ENCODE data around the gene CACNA1S.

Gene CACNA1S

DNA sequence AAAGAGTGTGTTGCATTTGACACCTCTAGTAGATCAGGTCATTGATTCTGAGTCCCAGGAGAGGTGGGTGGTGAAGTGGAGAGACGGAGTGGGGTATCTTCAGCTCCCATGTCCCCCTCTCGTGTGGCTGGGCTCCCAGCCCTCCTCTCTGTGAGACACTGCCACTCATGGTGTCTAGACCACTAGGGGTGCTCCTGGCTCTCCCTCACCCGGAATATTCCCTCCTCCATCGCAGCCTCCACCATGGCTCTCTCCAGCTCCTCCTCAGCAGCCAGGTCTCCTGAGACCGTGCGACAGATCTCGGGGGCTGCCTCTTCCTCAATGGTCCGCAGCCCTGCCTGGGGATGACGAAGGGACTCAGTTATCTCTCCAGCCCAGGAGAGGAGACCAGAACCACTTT lies 68.1 kb downstream of the CACNA1S start:
- Mint-ChIP-seq H3K4me1 (peaks cover 3% of the 10 kb centered on the region), H3K36me3 (no peaks in the 10 kb centered on the region), H3K9me3 (no peaks in the 10 kb centered on the region), H3K27ac (no peak overlapping the region), H3K4me3 (no peak overlapping the region), H3K27me3 (peaks cover 3% of the 10 kb centered on the region)
- no peak for DNase-seq (ENCODE audit: low spot score in 2 of 2)
- ATAC-seq (ENCODE audit: low read depth): no peak

DNA sequence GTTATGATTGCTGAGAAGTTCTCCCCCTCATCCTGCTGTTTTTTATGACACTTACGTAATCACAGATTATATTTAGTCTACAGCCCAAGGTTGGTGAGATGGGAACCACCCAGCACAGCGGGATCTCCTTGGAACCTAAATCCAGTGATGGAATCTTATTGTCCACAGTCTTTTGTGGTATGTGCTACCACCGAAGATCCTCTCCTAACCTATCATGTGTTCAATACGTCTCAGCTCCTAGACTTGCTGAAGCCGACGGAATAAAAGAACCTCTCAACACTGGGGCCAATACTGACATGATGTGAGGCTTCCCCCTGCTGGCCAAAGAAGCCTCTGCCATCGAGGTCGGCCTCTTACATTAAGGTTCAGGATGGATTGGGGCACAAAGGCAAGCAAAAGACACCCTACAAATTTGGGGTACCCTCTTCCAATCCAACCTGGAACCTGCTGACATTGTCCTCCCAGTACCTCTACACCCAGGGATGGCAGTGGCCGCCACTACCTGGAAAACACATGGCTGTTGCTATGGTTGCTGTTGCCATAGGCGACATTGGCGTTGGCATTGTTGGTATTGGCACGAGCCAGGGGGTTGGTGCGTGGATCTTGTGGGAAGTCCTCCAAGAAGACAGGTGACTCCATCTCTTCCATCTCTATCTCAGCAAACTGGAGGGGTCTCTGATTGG lies 69.3 kb downstream of the CACNA1S start:
- Mint-ChIP-seq H3K27ac (no peak overlapping the region), H3K36me3 (no peaks in the 10 kb centered on the region), H3K4me1 (peaks cover 3% of the 10 kb centered on the region), H3K9me3 (no peaks in the 10 kb centered on the region), H3K4me3 (no peak overlapping the region), H3K27me3 (peaks cover 3% of the 10 kb centered on the region)
- DNase-seq (ENCODE audit: low spot score in 2 of 2): peak; percentile 63
- ATAC-seq (ENCODE audit: low read depth): peak; percentile 96

DNA sequence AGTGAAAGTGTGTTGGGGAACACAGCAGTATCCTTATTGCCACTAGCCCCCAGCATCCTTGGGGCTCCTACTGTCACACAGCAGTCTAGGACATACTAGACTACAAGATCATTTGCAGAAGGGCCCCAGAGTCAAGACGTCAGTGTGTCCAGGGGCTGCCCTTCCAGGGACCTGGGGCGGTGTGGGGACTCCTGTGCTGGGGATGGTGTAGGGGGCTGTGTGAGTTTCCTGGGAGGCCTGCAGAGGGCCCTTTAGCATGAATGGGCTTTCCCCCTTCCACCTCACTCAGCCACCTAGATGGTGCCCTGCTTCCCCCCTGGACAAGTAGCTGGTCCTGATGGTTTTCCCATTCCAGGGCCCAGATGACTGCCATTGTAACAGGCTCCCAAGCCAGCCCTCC lies 71.2 kb downstream of the CACNA1S start:
- H3K4me3 Mint-ChIP-seq: no peak overlapping the region
- H3K27ac Mint-ChIP-seq: no peak overlapping the region
- no peaks in the 10 kb centered on the region for H3K9me3 Mint-ChIP-seq
- peaks cover 3% of the 10 kb centered on the region for H3K4me1 Mint-ChIP-seq
- no peak for DNase-seq (ENCODE audit: low spot score in 2 of 2)
- H3K27me3 Mint-ChIP-seq: peaks cover 3% of the 10 kb centered on the region
- no peaks in the 10 kb centered on the region for H3K36me3 Mint-ChIP-seq
- no peak for ATAC-seq (ENCODE audit: low read depth)

DNA sequence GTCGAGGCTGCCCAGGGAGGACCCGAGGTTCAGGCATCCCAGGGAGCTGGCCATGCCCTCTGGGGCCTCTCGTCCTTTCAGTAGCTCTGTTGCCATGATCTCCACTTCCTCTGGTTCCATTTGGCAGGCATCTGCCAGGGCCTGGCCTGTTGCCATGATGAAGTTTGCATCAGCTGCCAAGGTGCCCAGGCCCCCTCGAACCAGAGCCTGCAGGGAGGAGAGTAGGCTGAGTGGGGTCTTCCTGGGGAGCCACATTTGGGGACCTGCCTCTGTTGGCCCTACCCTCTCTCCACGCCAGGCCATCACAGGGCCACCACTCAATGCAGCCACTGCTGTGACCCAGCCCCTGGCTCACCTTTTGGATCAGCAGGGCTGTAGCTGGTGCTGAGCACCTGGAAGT lies 72.3 kb downstream of the CACNA1S start:
- no peak for ATAC-seq (ENCODE audit: low read depth)
- no peak overlapping the region for H3K27ac Mint-ChIP-seq
- no peak overlapping the region for H3K4me3 Mint-ChIP-seq
- H3K36me3 Mint-ChIP-seq: no peaks in the 10 kb centered on the region
- DNase-seq (ENCODE audit: low spot score in 2 of 2): no peak
- peaks cover 3% of the 10 kb centered on the region for H3K4me1 Mint-ChIP-seq
- no peaks in the 10 kb centered on the region for H3K9me3 Mint-ChIP-seq
- H3K27me3 Mint-ChIP-seq: no peaks in the 10 kb centered on the region

DNA sequence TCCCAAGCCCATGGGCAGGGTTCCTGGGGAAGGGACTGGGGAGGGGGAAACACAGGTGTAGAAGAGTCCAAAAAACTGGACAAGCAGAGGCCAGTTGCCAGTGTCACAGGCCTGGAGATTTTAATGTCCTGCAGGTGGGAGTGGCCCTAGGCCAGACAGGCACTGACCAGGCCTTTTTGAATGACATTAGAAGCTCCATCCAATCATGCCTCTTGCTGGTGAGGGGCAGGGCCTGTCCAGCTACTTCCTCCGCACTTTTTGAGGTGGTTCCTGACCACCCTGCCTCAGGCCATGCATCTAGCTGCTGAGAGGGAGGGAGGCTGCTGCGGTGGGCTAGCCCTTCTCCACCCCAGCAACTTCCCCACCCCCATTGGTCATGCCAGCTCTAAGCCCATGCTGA lies 72.8 kb downstream of the CACNA1S start:
- peaks cover 3% of the 10 kb centered on the region for H3K4me1 Mint-ChIP-seq
- no peak overlapping the region for H3K4me3 Mint-ChIP-seq
- no peak for DNase-seq (ENCODE audit: low spot score in 2 of 2)
- no peak for ATAC-seq (ENCODE audit: low read depth)
- H3K27me3 Mint-ChIP-seq: no peaks in the 10 kb centered on the region
- H3K36me3 Mint-ChIP-seq: no peaks in the 10 kb centered on the region
- H3K27ac Mint-ChIP-seq: no peak overlapping the region
- H3K9me3 Mint-ChIP-seq: no peaks in the 10 kb centered on the region

DNA sequence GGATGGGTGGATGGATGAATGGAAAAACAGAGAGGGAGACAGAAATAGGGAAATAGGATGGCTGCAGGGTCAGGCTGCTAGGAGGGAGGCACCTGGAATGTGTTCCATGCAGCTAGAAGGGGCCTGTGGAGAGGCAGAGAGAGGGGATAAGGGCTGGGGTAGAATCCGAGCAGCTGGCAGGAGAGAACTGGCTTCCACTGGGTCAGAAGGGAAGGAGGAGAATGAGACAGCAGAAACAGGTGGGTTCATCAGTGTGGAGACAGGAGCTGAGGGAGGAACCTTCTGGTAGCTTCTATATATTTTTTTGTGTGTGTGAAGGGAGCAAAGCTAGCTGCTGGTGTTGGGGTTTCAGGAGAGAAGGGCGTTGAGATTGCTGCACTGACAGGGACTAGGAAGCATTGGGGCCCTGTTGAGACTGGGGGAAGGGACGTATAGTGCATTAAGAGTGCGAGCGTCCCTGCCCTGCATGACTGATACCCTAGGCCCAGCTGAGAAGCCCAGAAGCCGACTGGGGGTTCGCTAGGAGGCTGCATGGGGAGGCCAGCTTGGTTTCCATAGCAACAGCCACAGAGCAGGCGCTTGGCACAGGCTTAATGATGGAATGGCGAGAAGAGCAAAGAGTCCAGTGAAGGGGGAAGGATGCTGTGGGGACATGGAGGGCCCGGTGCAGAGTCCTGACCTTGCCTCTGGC lies 73.9 kb downstream of the CACNA1S start:
- DNase-seq (ENCODE audit: low spot score in 2 of 2) (no peak), ATAC-seq (ENCODE audit: low read depth) (no peak)
- Mint-ChIP-seq H3K4me1 (peaks cover 3% of the 10 kb centered on the region), H3K9me3 (no peaks in the 10 kb centered on the region), H3K36me3 (no peaks in the 10 kb centered on the region), H3K27ac (no peak overlapping the region), H3K27me3 (no peaks in the 10 kb centered on the region), H3K4me3 (no peak overlapping the region)

DNA sequence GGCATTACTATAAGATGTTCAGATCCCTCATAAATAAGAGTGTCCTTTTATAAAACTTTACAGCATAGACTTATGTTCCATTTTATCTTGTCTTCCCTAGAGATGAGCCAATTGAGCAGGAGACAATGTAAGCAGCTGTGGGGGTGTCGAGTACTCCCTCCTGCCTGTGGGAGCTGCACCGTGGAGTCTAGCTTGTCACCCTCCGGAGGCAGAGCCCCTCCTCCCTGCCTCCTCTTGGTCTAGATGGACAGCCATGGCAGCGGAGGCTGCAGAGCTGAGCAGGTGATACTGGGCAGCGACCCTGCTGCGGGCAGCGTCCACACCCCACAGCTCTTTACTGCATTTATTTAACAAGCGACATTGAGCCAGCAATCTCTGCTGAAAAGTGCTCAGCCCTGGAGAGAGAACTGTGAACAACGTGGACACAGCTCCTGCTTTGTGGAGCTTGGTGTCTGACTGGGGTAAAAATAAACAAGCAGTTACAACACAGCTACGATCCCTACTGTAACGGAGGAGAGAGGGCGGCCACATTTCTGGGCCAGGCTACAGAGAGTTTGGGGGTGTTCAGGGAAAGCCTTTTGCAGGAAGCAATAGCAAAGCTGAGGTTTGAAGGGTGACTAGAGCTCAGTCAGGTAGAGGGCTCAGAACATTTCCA lies 75.9 kb downstream of the CACNA1S start:
- H3K9me3 Mint-ChIP-seq: no peaks in the 10 kb centered on the region
- no peaks in the 10 kb centered on the region for H3K4me1 Mint-ChIP-seq
- no peak for DNase-seq (ENCODE audit: low spot score in 2 of 2)
- H3K27me3 Mint-ChIP-seq: no peaks in the 10 kb centered on the region
- no peak overlapping the region for H3K4me3 Mint-ChIP-seq
- no peak for ATAC-seq (ENCODE audit: low read depth)
- no peak overlapping the region for H3K27ac Mint-ChIP-seq
- no peaks in the 10 kb centered on the region for H3K36me3 Mint-ChIP-seq

DNA sequence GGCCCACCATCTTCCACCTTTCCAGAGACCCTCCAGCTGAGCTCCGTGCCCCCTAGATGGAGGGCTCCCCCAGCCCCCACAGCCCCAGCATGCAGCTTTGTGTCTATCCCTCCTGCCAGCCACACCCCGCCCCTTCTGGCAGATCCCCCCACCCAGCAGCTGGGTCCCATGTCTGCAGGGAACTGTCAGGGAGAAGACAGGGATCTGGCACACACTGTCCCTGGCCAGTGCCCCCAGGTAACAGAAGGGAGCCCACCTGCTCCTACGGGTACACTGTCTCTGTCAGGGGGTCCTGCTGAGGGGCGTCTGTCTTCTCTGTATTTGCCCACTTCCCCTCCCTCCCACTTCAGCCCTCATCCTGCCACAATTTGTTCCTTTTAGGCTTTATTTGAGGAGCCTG lies 77.6 kb downstream of the CACNA1S start:
- Mint-ChIP-seq H3K4me3 (no peak overlapping the region), H3K4me1 (peaks cover 2% of the 10 kb centered on the region), H3K36me3 (no peaks in the 10 kb centered on the region), H3K27ac (no peak overlapping the region), H3K27me3 (no peaks in the 10 kb centered on the region), H3K9me3 (no peaks in the 10 kb centered on the region)
- DNase-seq (ENCODE audit: low spot score in 2 of 2) (no peak), ATAC-seq (ENCODE audit: low read depth) (no peak)

DNA sequence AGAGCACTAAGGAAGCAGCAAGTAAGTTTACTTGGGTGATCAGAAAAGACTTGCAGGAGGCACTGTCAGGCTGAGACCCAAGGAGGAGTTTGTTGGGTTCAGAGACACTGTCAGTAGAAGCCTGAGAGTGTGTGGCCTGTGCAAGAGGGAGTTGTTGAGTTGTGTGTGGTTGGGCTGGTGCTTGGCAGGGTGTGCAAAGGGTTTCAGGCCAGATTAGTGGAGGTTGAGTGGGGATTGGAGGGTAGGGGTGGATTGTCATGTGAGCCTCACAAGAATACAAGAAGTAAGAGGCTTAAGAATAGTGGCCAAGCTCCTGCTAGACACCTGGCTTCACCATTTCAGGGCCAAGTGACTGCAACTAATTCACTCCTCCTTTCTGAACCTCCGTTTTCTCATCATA lies 79.8 kb downstream of the CACNA1S start:
- Mint-ChIP-seq H3K27ac (no peak overlapping the region), H3K9me3 (no peaks in the 10 kb centered on the region), H3K4me1 (peaks cover 5% of the 10 kb centered on the region), H3K27me3 (no peaks in the 10 kb centered on the region), H3K36me3 (no peaks in the 10 kb centered on the region), H3K4me3 (no peak overlapping the region)
- ATAC-seq (ENCODE audit: low read depth): no peak
- no peak for DNase-seq (ENCODE audit: low spot score in 2 of 2)

DNA sequence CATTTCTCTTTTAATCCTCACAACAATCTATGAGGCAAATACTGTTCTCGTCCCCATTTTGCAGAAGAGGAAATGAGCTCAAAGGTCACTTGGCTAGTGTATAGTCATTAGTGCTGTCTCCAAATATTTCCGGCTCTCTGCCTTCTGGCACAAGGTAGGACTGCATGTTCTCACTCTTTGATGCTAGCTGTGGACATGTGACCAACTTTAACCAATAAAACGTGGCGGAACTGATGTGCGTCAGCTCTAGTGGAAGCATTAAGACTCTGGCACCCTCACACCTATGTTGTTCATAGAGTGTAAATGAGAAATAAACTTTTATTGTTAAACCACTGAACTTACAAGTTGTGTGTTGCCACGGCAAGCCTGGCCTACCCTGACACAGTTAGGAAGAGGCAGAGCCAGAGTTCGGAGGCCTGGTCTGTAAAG lies 83.8 kb downstream of the CACNA1S start:
- DNase-seq (ENCODE audit: low spot score in 2 of 2): no peak
- no peaks in the 10 kb centered on the region for H3K27me3 Mint-ChIP-seq
- H3K9me3 Mint-ChIP-seq: no peaks in the 10 kb centered on the region
- no peak overlapping the region for H3K4me3 Mint-ChIP-seq
- H3K36me3 Mint-ChIP-seq: no peaks in the 10 kb centered on the region
- no peak overlapping the region for H3K27ac Mint-ChIP-seq
- no peak for ATAC-seq (ENCODE audit: low read depth)
- peaks cover 21% of the 10 kb centered on the region for H3K4me1 Mint-ChIP-seq

DNA sequence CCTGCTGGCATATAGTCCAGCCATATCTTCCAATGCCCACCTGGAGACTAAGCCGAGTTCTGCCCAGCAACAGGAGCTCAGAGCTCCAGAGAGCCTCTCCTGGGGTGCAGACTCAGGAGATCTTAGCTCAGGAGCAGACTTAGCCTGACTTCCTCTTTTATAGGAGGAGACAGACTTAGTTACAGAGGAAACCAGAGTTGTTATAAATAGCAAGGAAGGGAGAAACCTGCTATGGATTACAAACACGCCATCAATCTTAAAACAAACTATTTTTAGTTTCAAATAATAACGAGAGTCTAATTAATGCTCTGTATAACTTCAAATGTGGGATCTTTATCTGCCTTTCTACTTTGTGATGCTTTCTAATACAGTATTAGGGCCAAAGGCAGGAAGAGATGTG lies 85.4 kb downstream of the CACNA1S start:
- no peak for DNase-seq (ENCODE audit: low spot score in 2 of 2)
- H3K27me3 Mint-ChIP-seq: no peaks in the 10 kb centered on the region
- H3K4me1 Mint-ChIP-seq: peaks cover 30% of the 10 kb centered on the region
- no peaks in the 10 kb centered on the region for H3K36me3 Mint-ChIP-seq
- no peaks in the 10 kb centered on the region for H3K9me3 Mint-ChIP-seq
- H3K4me3 Mint-ChIP-seq: peak overlapping the region; percentile 40
- ATAC-seq (ENCODE audit: low read depth): no peak
- no peak overlapping the region for H3K27ac Mint-ChIP-seq

DNA sequence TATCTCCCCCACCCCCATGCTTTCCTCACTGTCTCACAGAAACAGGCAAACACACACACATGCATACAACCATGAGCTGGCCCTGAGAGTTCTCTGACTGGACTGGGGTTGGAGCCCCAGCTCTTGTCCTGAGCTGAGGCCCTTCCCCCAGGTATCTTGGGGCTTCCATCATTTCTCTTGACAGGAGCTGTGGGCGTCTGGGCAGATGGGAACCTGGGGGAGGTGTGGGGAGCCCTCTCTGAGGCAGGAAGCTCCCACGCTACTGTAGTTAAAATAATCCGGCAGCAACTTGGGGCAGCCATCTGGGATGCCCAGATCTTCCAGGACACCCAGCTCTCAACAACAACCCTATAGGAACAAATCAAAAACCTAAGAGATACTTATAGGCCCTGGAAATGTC lies 86.0 kb downstream of the CACNA1S start:
- DNase-seq (ENCODE audit: low spot score in 2 of 2) (no peak), ATAC-seq (ENCODE audit: low read depth) (no peak)
- H3K4me1 Mint-ChIP-seq: peaks cover 35% of the 10 kb centered on the region
- no peaks in the 10 kb centered on the region for H3K27me3 Mint-ChIP-seq
- H3K9me3 Mint-ChIP-seq: no peaks in the 10 kb centered on the region
- peak overlapping the region; percentile 62 for H3K27ac Mint-ChIP-seq
- H3K4me3 Mint-ChIP-seq: peak overlapping the region; percentile 25
- no peaks in the 10 kb centered on the region for H3K36me3 Mint-ChIP-seq

DNA sequence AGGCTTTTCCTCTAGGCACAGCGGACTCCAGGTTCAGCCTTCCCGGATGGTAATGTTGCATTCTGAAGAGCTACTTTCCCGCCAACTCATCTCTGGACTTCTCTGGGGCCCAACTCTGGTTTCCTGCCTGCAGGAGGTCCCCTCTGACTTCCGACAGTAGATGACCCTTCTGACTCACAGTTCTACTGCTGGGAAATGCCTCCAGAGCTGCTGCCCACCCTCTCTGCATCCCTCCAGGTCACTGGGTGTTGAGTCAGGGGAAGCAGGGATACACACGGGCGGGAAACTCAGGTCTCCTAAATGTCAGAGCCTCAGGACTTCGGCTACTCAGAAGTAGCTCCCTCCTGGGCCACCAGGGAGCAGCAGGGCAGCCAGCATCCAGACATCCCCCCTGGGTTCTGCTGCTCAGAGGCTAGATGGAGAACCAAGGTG lies 86.6 kb downstream of the CACNA1S start:
- no peaks in the 10 kb centered on the region for H3K9me3 Mint-ChIP-seq
- no peak overlapping the region for H3K4me3 Mint-ChIP-seq
- peak overlapping the region; percentile 62 for H3K27ac Mint-ChIP-seq
- peaks cover 41% of the 10 kb centered on the region for H3K4me1 Mint-ChIP-seq
- ATAC-seq (ENCODE audit: low read depth) (no peak), DNase-seq (ENCODE audit: low spot score in 2 of 2) (no peak)
- no peaks in the 10 kb centered on the region for H3K27me3 Mint-ChIP-seq
- no peaks in the 10 kb centered on the region for H3K36me3 Mint-ChIP-seq

DNA sequence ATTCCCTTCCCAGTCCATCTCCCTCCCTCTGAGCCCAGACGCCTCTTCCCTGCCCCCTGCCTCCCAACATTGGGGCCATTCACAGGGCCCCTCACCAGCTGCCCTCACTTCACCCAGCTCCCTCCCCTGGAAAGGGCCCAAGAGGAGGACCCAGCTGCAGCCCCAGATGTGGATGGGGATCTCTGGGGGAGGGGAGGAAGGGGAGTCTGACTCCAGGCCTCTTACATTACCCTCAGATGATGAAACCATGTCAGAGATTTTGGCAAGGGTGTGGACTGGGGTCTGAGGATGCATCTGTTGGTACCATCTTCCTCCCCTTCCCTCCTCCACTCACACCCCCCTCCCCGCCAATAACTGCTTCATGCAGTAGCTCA lies 87.6 kb downstream of the CACNA1S start:
- Mint-ChIP-seq H3K27me3 (no peaks in the 10 kb centered on the region), H3K36me3 (no peaks in the 10 kb centered on the region), H3K4me1 (peaks cover 49% of the 10 kb centered on the region), H3K4me3 (no peak overlapping the region), H3K27ac (no peak overlapping the region), H3K9me3 (no peaks in the 10 kb centered on the region)
- DNase-seq (ENCODE audit: low spot score in 2 of 2) (no peak), ATAC-seq (ENCODE audit: low read depth) (no peak)
